ENCODE data around the gene EFHC1. TPM values are rescaled to one million over a fixed set of nuclear protein-coding genes. Genes with fewer than 3 reads are reported as not detected.
"Not testable (repeated sequence)": the region's sequence is repeated elsewhere in the genome, so short reads cannot be mapped to it uniquely, and the experiment has no call there.

The EFHC1 gene
- total RNA-seq, 1 donor from 2014 or later = 14.1 TPM

DNA sequence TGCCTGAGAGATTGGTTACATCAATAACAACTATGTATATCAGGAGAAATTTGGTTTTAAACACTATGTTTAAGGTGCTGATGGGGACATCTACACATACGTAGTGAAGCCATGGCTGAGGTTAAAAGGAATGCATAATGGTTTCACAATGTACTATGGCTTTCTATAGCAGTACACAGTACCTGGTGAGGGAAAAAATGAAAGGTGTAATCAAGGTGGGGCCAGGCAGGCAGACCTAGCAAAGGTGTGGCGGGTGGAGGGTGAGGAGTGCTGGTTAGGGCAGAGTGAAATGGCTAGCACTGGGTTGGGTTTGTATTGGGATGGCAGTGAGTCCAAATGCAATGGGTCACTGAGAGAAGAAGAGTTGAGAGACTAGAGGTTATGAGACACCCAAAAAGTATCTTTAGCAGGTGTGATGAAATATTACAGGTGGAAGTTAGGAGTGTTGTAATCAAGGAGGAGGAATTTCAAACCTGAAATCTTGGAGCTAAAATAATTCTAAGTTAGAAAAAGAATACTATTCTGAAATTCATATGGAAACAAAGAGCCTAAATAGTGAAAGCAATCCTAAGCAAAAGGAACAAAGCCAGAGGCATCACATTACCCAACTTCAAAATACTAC, 35.9 kb upstream of the EFHC1 start:
- Histone ChIP-seq H3K36me3 (ENCODE audit: control insufficient read depth in 3 of 3, insufficient read depth in 3 of 3, low read length in 3 of 3) (no peaks in the 10 kb centered on the region), H3K4me1 (ENCODE audit: control insufficient read depth in 3 of 3, insufficient read depth in 3 of 3, low read length in 3 of 3) (no peaks in the 10 kb centered on the region), H3K27ac (ENCODE audit: low read depth, low read length) (no peak overlapping the region), H3K4me3 (ENCODE audit: low read length in 3 of 3) (no peak overlapping the region), H3K27me3 (ENCODE audit: control insufficient read depth in 3 of 3, insufficient read depth in 3 of 3, low read length in 3 of 3) (no peaks in the 10 kb centered on the region), H3K9me3 (ENCODE audit: control insufficient read depth in 3 of 3, low read length in 3 of 3) (no peaks in the 10 kb centered on the region), H3K9ac (ENCODE audit: low read depth in 1 of 3, low read length in 3 of 3) (no peak overlapping the region)

GRCh38 chr6:52385074-52385473, 35.1 kb upstream of the EFHC1 start:
- H3K4me1 ChIP-seq (ENCODE audit: control insufficient read depth in 3 of 3, insufficient read depth in 3 of 3, low read length in 3 of 3) = peaks cover 0 to 3% (median 0%) of the 10 kb centered on the region in 3 donors
- H3K27ac ChIP-seq (ENCODE audit: low read depth, low read length) = no peak overlapping the region
- no peak overlapping the region for H3K9ac ChIP-seq (ENCODE audit: low read depth in 1 of 3, low read length in 3 of 3)
- H3K27me3 ChIP-seq (ENCODE audit: control insufficient read depth in 3 of 3, insufficient read depth in 3 of 3, low read length in 3 of 3) = no peaks in the 10 kb centered on the region
- H3K9me3 ChIP-seq (ENCODE audit: control insufficient read depth in 3 of 3, low read length in 3 of 3) = no peaks in the 10 kb centered on the region
- no peak overlapping the region for H3K4me3 ChIP-seq (ENCODE audit: low read length in 3 of 3)
- H3K36me3 ChIP-seq (ENCODE audit: control insufficient read depth in 3 of 3, insufficient read depth in 3 of 3, low read length in 3 of 3) = no peaks in the 10 kb centered on the region

GRCh38 chr6:52388119-52388518, 32.0 kb upstream of the EFHC1 start:
- not testable (repeated sequence) for H3K9me3 ChIP-seq (ENCODE audit: control insufficient read depth in 3 of 3, low read length in 3 of 3); H3K4me1 ChIP-seq (ENCODE audit: control insufficient read depth in 3 of 3, insufficient read depth in 3 of 3, low read length in 3 of 3); H3K4me3 ChIP-seq (ENCODE audit: low read length in 3 of 3); H3K27me3 ChIP-seq (ENCODE audit: control insufficient read depth in 3 of 3, insufficient read depth in 3 of 3, low read length in 3 of 3); H3K9ac ChIP-seq (ENCODE audit: low read depth in 1 of 3, low read length in 3 of 3); H3K36me3 ChIP-seq (ENCODE audit: control insufficient read depth in 3 of 3, insufficient read depth in 3 of 3, low read length in 3 of 3); H3K27ac ChIP-seq (ENCODE audit: low read depth, low read length)

DNA sequence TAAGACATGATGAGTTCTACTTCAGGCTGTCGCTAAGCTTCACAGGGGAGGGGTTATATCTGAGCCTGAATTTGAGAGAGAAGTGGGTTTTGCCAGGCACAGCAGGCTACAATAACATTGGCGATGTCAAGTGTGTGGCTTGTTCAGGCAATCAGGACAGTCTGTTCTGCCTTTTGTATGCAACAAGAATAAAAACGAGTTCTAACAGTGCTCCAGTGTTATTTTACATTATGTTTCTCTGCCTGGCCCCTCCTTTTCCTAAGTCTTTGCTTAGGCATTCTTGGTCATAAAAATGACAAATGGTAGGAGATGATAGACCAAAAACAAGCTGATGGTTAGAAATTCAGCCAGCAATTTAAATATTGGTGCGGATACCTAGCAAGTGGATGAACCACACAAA, 31.4 kb upstream of the EFHC1 start:
- no peak overlapping the region for H3K27ac ChIP-seq (ENCODE audit: low read depth, low read length)
- H3K9ac ChIP-seq (ENCODE audit: low read depth in 1 of 3, low read length in 3 of 3) = no peak overlapping the region

DNA sequence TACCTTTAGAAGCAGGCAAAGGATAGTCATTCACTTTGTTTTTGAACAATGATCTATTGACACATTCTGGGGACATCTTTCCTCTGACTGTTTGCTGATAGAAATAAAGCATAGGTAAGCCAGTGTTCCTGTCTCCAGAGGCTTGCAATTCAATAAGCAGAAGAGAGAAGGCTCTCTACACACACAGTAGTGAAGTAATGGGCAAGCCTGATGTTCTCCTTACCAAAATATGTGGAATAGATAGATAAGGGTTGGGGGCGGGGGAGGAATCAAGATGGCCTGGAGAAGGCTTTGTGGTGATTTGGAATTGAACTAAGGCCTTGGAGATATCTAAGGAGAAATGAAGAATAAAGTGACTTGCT, 30.9 kb upstream of the EFHC1 start:
- Histone ChIP-seq H3K9me3 (ENCODE audit: control insufficient read depth in 3 of 3, low read length in 3 of 3) (no peaks in the 10 kb centered on the region), H3K9ac (ENCODE audit: low read depth in 1 of 3, low read length in 3 of 3) (no peak overlapping the region), H3K4me1 (ENCODE audit: control insufficient read depth in 3 of 3, insufficient read depth in 3 of 3, low read length in 3 of 3) (peaks cover 0 to 3% (median 0%) of the 10 kb centered on the region in 3 donors), H3K27ac (ENCODE audit: low read depth, low read length) (no peak overlapping the region), H3K36me3 (ENCODE audit: control insufficient read depth in 3 of 3, insufficient read depth in 3 of 3, low read length in 3 of 3) (no peaks in the 10 kb centered on the region), H3K27me3 (ENCODE audit: control insufficient read depth in 3 of 3, insufficient read depth in 3 of 3, low read length in 3 of 3) (no peaks in the 10 kb centered on the region), H3K4me3 (ENCODE audit: low read length in 3 of 3) (no peak overlapping the region)

More for the DNA sequence above, 31.4 kb upstream of the EFHC1 start:
- H3K4me1 ChIP-seq (ENCODE audit: control insufficient read depth in 3 of 3, insufficient read depth in 3 of 3, low read length in 3 of 3) = peaks cover 0 to 3% (median 0%) of the 10 kb centered on the region in 3 donors
- H3K4me3 ChIP-seq (ENCODE audit: low read length in 3 of 3) = no peak overlapping the region
- no peaks in the 10 kb centered on the region for H3K9me3 ChIP-seq (ENCODE audit: control insufficient read depth in 3 of 3, low read length in 3 of 3)
- H3K27me3 ChIP-seq (ENCODE audit: control insufficient read depth in 3 of 3, insufficient read depth in 3 of 3, low read length in 3 of 3) = no peaks in the 10 kb centered on the region
- H3K36me3 ChIP-seq (ENCODE audit: control insufficient read depth in 3 of 3, insufficient read depth in 3 of 3, low read length in 3 of 3) = no peaks in the 10 kb centered on the region

GRCh38 chr6:52389626-52390360, 30.3 kb upstream of the EFHC1 start:
- Histone ChIP-seq H3K36me3 (ENCODE audit: control insufficient read depth in 3 of 3, insufficient read depth in 3 of 3, low read length in 3 of 3) (no peaks in the 10 kb centered on the region), H3K27me3 (ENCODE audit: control insufficient read depth in 3 of 3, insufficient read depth in 3 of 3, low read length in 3 of 3) (no peaks in the 10 kb centered on the region), H3K27ac (ENCODE audit: low read depth, low read length) (no peak overlapping the region), H3K4me1 (ENCODE audit: control insufficient read depth in 3 of 3, insufficient read depth in 3 of 3, low read length in 3 of 3) (peaks cover 0 to 3% (median 0%) of the 10 kb centered on the region in 3 donors), H3K9ac (ENCODE audit: low read depth in 1 of 3, low read length in 3 of 3) (no peak overlapping the region), H3K9me3 (ENCODE audit: control insufficient read depth in 3 of 3, low read length in 3 of 3) (no peaks in the 10 kb centered on the region), H3K4me3 (ENCODE audit: low read length in 3 of 3) (no peak overlapping the region)

GRCh38 chr6:52390361-52390727, 29.8 kb upstream of the EFHC1 start:
- Histone ChIP-seq H3K27ac (ENCODE audit: low read depth, low read length) (no peak overlapping the region), H3K4me1 (ENCODE audit: control insufficient read depth in 3 of 3, insufficient read depth in 3 of 3, low read length in 3 of 3) (peaks cover 0 to 3% (median 0%) of the 10 kb centered on the region in 3 donors), H3K9me3 (ENCODE audit: control insufficient read depth in 3 of 3, low read length in 3 of 3) (no peaks in the 10 kb centered on the region), H3K4me3 (ENCODE audit: low read length in 3 of 3) (no peak overlapping the region), H3K9ac (ENCODE audit: low read depth in 1 of 3, low read length in 3 of 3) (no peak overlapping the region), H3K36me3 (ENCODE audit: control insufficient read depth in 3 of 3, insufficient read depth in 3 of 3, low read length in 3 of 3) (no peaks in the 10 kb centered on the region), H3K27me3 (ENCODE audit: control insufficient read depth in 3 of 3, insufficient read depth in 3 of 3, low read length in 3 of 3) (no peaks in the 10 kb centered on the region)

GRCh38 chr6:52391599-52391998, 28.5 kb upstream of the EFHC1 start:
- Histone ChIP-seq H3K9ac (ENCODE audit: low read depth in 1 of 3, low read length in 3 of 3) (no peak overlapping the region), H3K9me3 (ENCODE audit: control insufficient read depth in 3 of 3, low read length in 3 of 3) (no peaks in the 10 kb centered on the region)

GRCh38 chr6:52392944-52393343, 27.2 kb upstream of the EFHC1 start:
- peaks cover 0 to 3% (median 0%) of the 10 kb centered on the region in 3 donors for H3K4me1 ChIP-seq (ENCODE audit: control insufficient read depth in 3 of 3, insufficient read depth in 3 of 3, low read length in 3 of 3)
- no peak overlapping the region for H3K27ac ChIP-seq (ENCODE audit: low read depth, low read length)
- no peaks in the 10 kb centered on the region for H3K27me3 ChIP-seq (ENCODE audit: control insufficient read depth in 3 of 3, insufficient read depth in 3 of 3, low read length in 3 of 3)
- no peaks in the 10 kb centered on the region for H3K9me3 ChIP-seq (ENCODE audit: control insufficient read depth in 3 of 3, low read length in 3 of 3)
- H3K4me3 ChIP-seq (ENCODE audit: low read length in 3 of 3) = no peak overlapping the region
- no peaks in the 10 kb centered on the region for H3K36me3 ChIP-seq (ENCODE audit: control insufficient read depth in 3 of 3, insufficient read depth in 3 of 3, low read length in 3 of 3)
- H3K9ac ChIP-seq (ENCODE audit: low read depth in 1 of 3, low read length in 3 of 3) = no peak overlapping the region

More at GRCh38 chr6:52391599-52391998, 28.5 kb upstream of the EFHC1 start:
- no peak overlapping the region for H3K4me3 ChIP-seq (ENCODE audit: low read length in 3 of 3)
- H3K36me3 ChIP-seq (ENCODE audit: control insufficient read depth in 3 of 3, insufficient read depth in 3 of 3, low read length in 3 of 3) = no peaks in the 10 kb centered on the region
- H3K27me3 ChIP-seq (ENCODE audit: control insufficient read depth in 3 of 3, insufficient read depth in 3 of 3, low read length in 3 of 3) = no peaks in the 10 kb centered on the region
- H3K4me1 ChIP-seq (ENCODE audit: control insufficient read depth in 3 of 3, insufficient read depth in 3 of 3, low read length in 3 of 3) = peaks cover 0 to 3% (median 0%) of the 10 kb centered on the region in 3 donors
- H3K27ac ChIP-seq (ENCODE audit: low read depth, low read length) = no peak overlapping the region

DNA sequence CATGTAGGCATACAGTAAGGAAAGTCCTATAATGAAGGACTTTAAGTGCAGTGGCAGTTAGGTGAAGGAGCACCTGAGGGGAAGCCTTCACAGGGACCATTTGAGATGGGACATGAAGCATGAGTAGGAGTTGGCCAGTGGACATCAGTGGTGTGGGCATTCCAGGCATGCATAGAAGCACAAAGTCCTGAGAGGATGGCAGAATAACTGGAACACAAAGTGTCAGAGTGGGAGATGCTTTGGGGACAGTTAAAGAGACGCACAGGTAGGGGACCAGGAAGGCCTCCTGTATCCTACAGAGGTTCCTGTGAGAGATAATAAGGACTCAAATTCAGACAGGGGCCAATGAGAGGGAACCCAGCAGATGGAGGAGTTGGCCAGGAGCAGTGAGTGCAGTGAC, 26.4 kb upstream of the EFHC1 start:
- Histone ChIP-seq H3K4me1 (ENCODE audit: control insufficient read depth in 3 of 3, insufficient read depth in 3 of 3, low read length in 3 of 3) (peaks cover 0 to 3% (median 0%) of the 10 kb centered on the region in 3 donors), H3K4me3 (ENCODE audit: low read length in 3 of 3) (no peak overlapping the region), H3K27me3 (ENCODE audit: control insufficient read depth in 3 of 3, insufficient read depth in 3 of 3, low read length in 3 of 3) (no peaks in the 10 kb centered on the region), H3K27ac (ENCODE audit: low read depth, low read length) (no peak overlapping the region), H3K9ac (ENCODE audit: low read depth in 1 of 3, low read length in 3 of 3) (no peak overlapping the region), H3K9me3 (ENCODE audit: control insufficient read depth in 3 of 3, low read length in 3 of 3) (no peaks in the 10 kb centered on the region), H3K36me3 (ENCODE audit: control insufficient read depth in 3 of 3, insufficient read depth in 3 of 3, low read length in 3 of 3) (no peaks in the 10 kb centered on the region)
